ENCODE data around the gene IDI1.
A peak's percentile ranks its signal among the peaks of the same experiment; 100 is the strongest.
"Not testable (repeated sequence)": the region's sequence is repeated elsewhere in the genome, so short reads cannot be mapped to it uniquely, and the experiment has no call there.

The IDI1 gene

GRCh38 chr10:1033601-1034000 lies 15.3 kb downstream of the IDI1 start:
- no peak for DNase-seq

GRCh38 chr10:1029838-1030237 lies 19.1 kb downstream of the IDI1 start:
- no peak for DNase-seq

- no peak for DNase-seq
Measured at GRCh38 chr10:1026578-1026977, 22.3 kb downstream of the IDI1 start.

GRCh38 chr10:1025683-1026082 lies 23.2 kb downstream of the IDI1 start, which contains the start of gene IDI2:
IDI2 (minus strand) TSS chr10:1025859; CDS start chr10:1024723, 1,136 bp downstream.
- no peak for DNase-seq

- no peak for DNase-seq
Measured at GRCh38 chr10:1024103-1024502, 24.8 kb downstream of the IDI1 start.

- no peak for DNase-seq
Measured at GRCh38 chr10:1022413-1022812, 26.5 kb downstream of the IDI1 start.

- DNase-seq, result no peak
Measured at GRCh38 chr10:1020958-1021357, 28.0 kb downstream of the IDI1 start.

GRCh38 chr10:1020460-1020859 lies 28.5 kb downstream of the IDI1 start:
- DNase-seq, result no peak

GRCh38 chr10:1019362-1019761 lies 29.6 kb downstream of the IDI1 start:
- no peak for DNase-seq

- no peak for DNase-seq
Measured at GRCh38 chr10:1015688-1016087, 33.2 kb downstream of the IDI1 start.

- DNase-seq, result no peak
Measured at GRCh38 chr10:1011696-1012095, 37.2 kb downstream of the IDI1 start.

GRCh38 chr10:1010703-1011102 lies 38.2 kb downstream of the IDI1 start:
- no peak for DNase-seq

- DNase-seq, result not testable (repeated sequence)
Measured at GRCh38 chr10:1009947-1010346, 39.0 kb downstream of the IDI1 start.

GRCh38 chr10:1009071-1009494 lies 39.8 kb downstream of the IDI1 start:
- no peak for DNase-seq

GRCh38 chr10:1007583-1007982 lies 41.3 kb downstream of the IDI1 start:
- DNase-seq, result no peak

GRCh38 chr10:1006573-1006972 lies 42.3 kb downstream of the IDI1 start:
- no peak for DNase-seq

GRCh38 chr10:1003884-1004670 lies 44.8 kb downstream of the IDI1 start:
- DNase-seq, result no peak

GRCh38 chr10:1002425-1003006 lies 46.4 kb downstream of the IDI1 start:
- DNase-seq, result no peak

- no peak for DNase-seq
Measured at GRCh38 chr10:997266-998022, 51.5 kb downstream of the IDI1 start.

GRCh38 chr10:996031-996430 lies 52.9 kb downstream of the IDI1 start:
- DNase-seq, result no peak

GRCh38 chr10:995559-995926 lies 53.4 kb downstream of the IDI1 start:
- no peak for DNase-seq

- DNase-seq, result no peak
Measured at GRCh38 chr10:994836-995558, 53.9 kb downstream of the IDI1 start.

- DNase-seq, result peak; percentile 59 to 88
Measured at GRCh38 chr10:992871-993270, 56.0 kb downstream of the IDI1 start.
